AG09319 (cell line): ENCODE measurements around the gene ICE1.

Source experiments
- DNase-seq: peaks from one replicate; pipeline ENCODE4 v3.0.0-alpha.2; 2010; ENCODE audit warnings: low read depth; ENCODE audit errors: extremely low read depth
- CTCF ChIP-seq: IDR thresholded peaks from 2 replicates; pipeline ENCODE4 v1.5.1; 2011; ENCODE audit warnings: low read depth, mild to moderate bottlenecking, inconsistent platforms, low read length, moderate library complexity

ICE1 gene

GRCh38 chr5:5380298-5380697 lies 42.2 kb upstream of the ICE1 start:
- no peak for TF ChIP-seq CTCF
- DNase-seq: no peak

- no peak for DNase-seq
- TF ChIP-seq CTCF: no peak
Measured at GRCh38 chr5:5381310-5381913, 41.1 kb upstream of the ICE1 start.

- DNase-seq: no peak
- TF ChIP-seq CTCF: no peak
Measured at GRCh38 chr5:5383461-5383860, 39.0 kb upstream of the ICE1 start.

GRCh38 chr5:5384660-5385330 lies 37.7 kb upstream of the ICE1 start:
- no peak for TF ChIP-seq CTCF
- DNase-seq: no peak

GRCh38 chr5:5385331-5385662 lies 37.2 kb upstream of the ICE1 start:
- no peak for TF ChIP-seq CTCF
- no peak for DNase-seq

- DNase-seq: no peak
- TF ChIP-seq CTCF: no peak
Measured at GRCh38 chr5:5386329-5386728, 36.1 kb upstream of the ICE1 start.

GRCh38 chr5:5387192-5387591 lies 35.3 kb upstream of the ICE1 start:
- no peak for DNase-seq
- TF ChIP-seq CTCF: no peak
